ENCODE measurements around the gene EXT2. TPM values are rescaled to one million over a fixed set of nuclear protein-coding genes. Genes with fewer than 3 reads are reported as not detected.

EXT2 gene
- total RNA-seq, 1 experiment from 2014 or later = 42.8 TPM

DNA sequence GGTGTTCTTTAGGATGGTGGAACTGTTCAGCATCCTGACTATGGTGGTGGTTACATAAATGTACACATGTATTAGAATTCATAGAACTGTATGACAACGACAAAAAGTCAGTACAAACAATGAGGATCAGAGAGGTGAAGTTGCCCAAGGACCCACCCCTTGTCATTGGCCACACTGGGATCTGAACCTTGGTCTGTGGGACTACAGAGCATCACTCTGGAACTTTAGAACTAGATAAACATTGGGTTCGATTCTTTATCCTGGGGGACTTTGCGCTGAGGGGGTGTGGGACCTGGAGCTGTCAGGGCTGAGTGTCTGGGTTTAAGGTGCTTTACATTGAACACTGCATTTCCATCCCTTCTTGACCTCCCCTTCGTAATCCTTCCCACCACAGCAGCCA is 12.8 kb upstream of the EXT2 start:
- RAD21 ChIA-PET (ENCODE audit: low non-redundant PET in 1 of 2, low total read pairs in 2 of 2, uncharacterized antibody in 2 of 2, unreplicated experiment in 2 of 2) = no interaction called here

More for the DNA sequence above, 12.8 kb upstream of the EXT2 start:
- intact Hi-C loops (cut with micrococcal nuclease) = no loop called here
- H3K9me3 ChIP-seq (ENCODE audit: control insufficient read depth in 1 of 2, insufficient read depth in 1 of 2, low read depth in 1 of 2, low read length in 2 of 2) = no peaks in the 10 kb centered on the region; a peak in 1 of 4 replicates
- H3K4me2 ChIP-seq (ENCODE audit: low read length) = no peak overlapping the region
- no peaks in the 10 kb centered on the region for H4K20me1 ChIP-seq (ENCODE audit: insufficient read depth)
- H2AFZ ChIP-seq (ENCODE audit: low read depth, low read length, poor library complexity, severe bottlenecking) = no peak overlapping the region
- ChIA-PET CTCF (no interaction called here), POLR2A (interaction anchor here (0.6 kb wide), 1 partner anchor 257 kb away, joined by 3 read pairs; no protein-coding TSS in a partner anchor)
- no peak overlapping the region for H3K27ac ChIP-seq (ENCODE audit: low read depth, low read length)
- H3K79me2 ChIP-seq (ENCODE audit: insufficient read depth, low read length) = no peaks in the 10 kb centered on the region
- DNase-seq (ENCODE audit: low read depth, low spot score) = no peak
- H3K4me1 ChIP-seq (ENCODE audit: control insufficient read depth in 1 of 2, insufficient read depth in 2 of 2, low read length in 2 of 2) = no peaks in the 10 kb centered on the region
- no TSS peak for BruUV-seq (replicated peaks)
- no peaks in the 10 kb centered on the region for H3K9me2 ChIP-seq (ENCODE audit: insufficient read depth)
- TF ChIP-seq CEBPB (IDR thresholded peaks at IDR 0.05; ENCODE audit: low read depth) (no peak), SP1 (IDR thresholded peaks at IDR 0.05; ENCODE audit: low read depth) (no peak), ATF3 (IDR thresholded peaks at IDR 0.05) (no peak), SRF (IDR thresholded peaks at IDR 0.05; ENCODE audit: low read depth) (no peak), REST (IDR thresholded peaks at IDR 0.05; ENCODE audit: low read depth) (no peak), ELF1 (IDR thresholded peaks at IDR 0.05; ENCODE audit: borderline replicate concordance, low read depth) (no peak), POLR2AphosphoS5 (IDR thresholded peaks at IDR 0.05; ENCODE audit: low read depth, low read length) (no peak), YY1 (IDR thresholded peaks at IDR 0.05; ENCODE audit: extremely low read depth, insufficient replicate concordance, low read depth, low read length) (no peak), FOSL1 (IDR thresholded peaks at IDR 0.05; ENCODE audit: low read depth) (no peak), ZBTB33 (IDR thresholded peaks at IDR 0.05; ENCODE audit: extremely low read depth, insufficient replicate concordance, low read length) (no peak), EZH2phosphoT487 (IDR thresholded peaks at IDR 0.05; ENCODE audit: borderline replicate concordance) (no peak), ZFX (IDR thresholded peaks at IDR 0.05) (no peak)
- H3K36me3 ChIP-seq (ENCODE audit: control insufficient read depth in 1 of 2, insufficient read depth in 2 of 2, low read length in 2 of 2) = no peaks in the 10 kb centered on the region
- no peaks in the 10 kb centered on the region for H3K27me3 ChIP-seq (ENCODE audit: insufficient read depth, low read length)
- no peak for ATAC-seq
- no peak overlapping the region for H3K4me3 ChIP-seq (replicated peaks in 1 of 2; ENCODE audit: low read depth in 1 of 2, low read length in 2 of 2)
- no peak overlapping the region for H3K9ac ChIP-seq (ENCODE audit: low read length)
